Naive thymus-derived CD4-positive, alpha-beta T cell (primary cell): ENCODE results near the gene STX4. TPM values are rescaled to one million over a fixed set of nuclear protein-coding genes. Genes with fewer than 3 reads are reported as not detected.

Source experiments
- ATAC-seq: fragments of 150-1000 bp; cut with Tn5 transposase; 2 replicates; pipeline ENCODE4 v1.10.0; 2021; ENCODE audit warnings: mild to moderate bottlenecking, moderate library complexity
- CTCF ChIA-PET: fragments of 350-600 bp; sonication (Branson Sonifier 250); formaldehyde crosslinking; loops from one replicate; lab custom pipeline; 2021; ENCODE audit warnings: antibody characterized with exemption; lab: Charles Lee
- POLR2A ChIA-PET: fragments of 350-600 bp; sonication (Branson Sonifier 250); formaldehyde crosslinking; loops from one replicate; lab custom pipeline; 2021; ENCODE audit warnings: antibody characterized with exemption, inconsistent platforms; lab: Charles Lee
- DNase-seq, 9 donors: peaks; one replicate each; pipeline versions ENCODE4 v3.0.0 to v3.0.0-alpha.2; 2020 to 2022; ENCODE audit warnings: mixed read lengths in 1 of 9
- H3K27ac ChIP-seq: one replicate; pipeline ENCODE4 v1.7.0; 2013; ENCODE audit warnings: mild to moderate bottlenecking, low read depth, low read length, moderate library complexity
- H3K27me3 ChIP-seq, 2 donors: one replicate each; pipeline ENCODE4 v1.7.0; 2013; ENCODE audit warnings: low read length in 2 of 2, mild to moderate bottlenecking in 2 of 2, moderate library complexity in 2 of 2; ENCODE audit not compliant: control insufficient read depth in 2 of 2, insufficient read depth in 2 of 2
- H3K36me3 ChIP-seq, 3 experiments: 1 replicate in 2 of 3; 2 replicates in 1 of 3; pipeline ENCODE4 v1.7.0; 2013; ENCODE audit warnings: low read length in 3 of 3, mild to moderate bottlenecking in 3 of 3, moderate library complexity in 1 of 3; ENCODE audit not compliant: insufficient read depth in 3 of 3, control insufficient read depth in 2 of 3
- H3K4me1 ChIP-seq, 2 donors: one replicate each; pipeline ENCODE4 v1.7.0; 2013; ENCODE audit warnings: low read length in 2 of 2, mild to moderate bottlenecking in 2 of 2, moderate library complexity in 1 of 2; ENCODE audit not compliant: control insufficient read depth in 2 of 2, insufficient read depth in 2 of 2
- H3K4me3 ChIP-seq: 2 replicates; pipeline ENCODE4 v1.7.0; 2013; ENCODE audit warnings: mild to moderate bottlenecking, low read length
- H3K9me3 ChIP-seq, 3 experiments: 1 replicate in 2 of 3; 2 replicates in 1 of 3; pipeline ENCODE4 v1.7.0; 2013; ENCODE audit warnings: low read length in 3 of 3; ENCODE audit not compliant: control insufficient read depth in 2 of 3
- H3K27ac Mint-ChIP-seq, 9 donors: one replicate each; pipeline ENCODE4 v1.8.0; 2020 to 2022; ENCODE audit warnings: mixed read lengths in 9 of 9, mild to moderate bottlenecking in 8 of 9, moderate library complexity in 5 of 9, inconsistent platforms in 2 of 9
- H3K27me3 Mint-ChIP-seq, 5 donors: one replicate each; pipeline ENCODE4 v1.8.0; 2021 to 2022; ENCODE audit warnings: mixed read lengths in 5 of 5, mild to moderate bottlenecking in 1 of 5
- H3K36me3 Mint-ChIP-seq, 5 donors: one replicate each; pipeline ENCODE4 v1.8.0; 2020 to 2022; ENCODE audit warnings: mixed read lengths in 5 of 5, mild to moderate bottlenecking in 3 of 5, inconsistent platforms in 1 of 5
- H3K4me1 Mint-ChIP-seq, 7 donors: one replicate each; pipeline ENCODE4 v1.8.0; 2020 to 2022; ENCODE audit warnings: mixed read lengths in 7 of 7, mild to moderate bottlenecking in 3 of 7, inconsistent platforms in 1 of 7
- H3K4me3 Mint-ChIP-seq, 10 donors: one replicate each; pipeline ENCODE4 v1.8.0; 2020 to 2022; ENCODE audit warnings: mild to moderate bottlenecking in 10 of 10, mixed read lengths in 10 of 10, moderate library complexity in 6 of 10, inconsistent platforms in 2 of 10
- H3K9me3 Mint-ChIP-seq, 11 donors: one replicate each; pipeline ENCODE4 v1.8.0; 2020 to 2022; ENCODE audit warnings: mixed read lengths in 11 of 11, mild to moderate bottlenecking in 4 of 11, inconsistent platforms in 1 of 11, moderate library complexity in 1 of 11
- intact Hi-C, 2 donors: fragments of 100-400 bp; cut with micrococcal nuclease; formaldehyde crosslinking; loops; one replicate each; pipeline ENCODE4 v1.15.1; 2023
- polyA plus RNA-seq, 2 donors: library from polyadenylated mRNA; unstranded; fragments of 300-500 nt; fragmentation: Illumina TruSeq; gene quantifications; one replicate each; pipeline ENCODE4 v1.2.3, GENCODE V29; 2021
- total RNA-seq, 6 experiments: library from RNA in 5 of 6; stranded (reverse) in 5 of 6; gene quantifications; 1 replicate in 5 of 6; 2 replicates in 1 of 6; pipeline ENCODE4 v1.2.3 and lab custom pipeline; 2021 to 2026

STX4 gene
- total and polyA plus RNA-seq, 7 experiments from 2014 or later, result 23.1 to 114 (median 84.0) TPM

DNA sequence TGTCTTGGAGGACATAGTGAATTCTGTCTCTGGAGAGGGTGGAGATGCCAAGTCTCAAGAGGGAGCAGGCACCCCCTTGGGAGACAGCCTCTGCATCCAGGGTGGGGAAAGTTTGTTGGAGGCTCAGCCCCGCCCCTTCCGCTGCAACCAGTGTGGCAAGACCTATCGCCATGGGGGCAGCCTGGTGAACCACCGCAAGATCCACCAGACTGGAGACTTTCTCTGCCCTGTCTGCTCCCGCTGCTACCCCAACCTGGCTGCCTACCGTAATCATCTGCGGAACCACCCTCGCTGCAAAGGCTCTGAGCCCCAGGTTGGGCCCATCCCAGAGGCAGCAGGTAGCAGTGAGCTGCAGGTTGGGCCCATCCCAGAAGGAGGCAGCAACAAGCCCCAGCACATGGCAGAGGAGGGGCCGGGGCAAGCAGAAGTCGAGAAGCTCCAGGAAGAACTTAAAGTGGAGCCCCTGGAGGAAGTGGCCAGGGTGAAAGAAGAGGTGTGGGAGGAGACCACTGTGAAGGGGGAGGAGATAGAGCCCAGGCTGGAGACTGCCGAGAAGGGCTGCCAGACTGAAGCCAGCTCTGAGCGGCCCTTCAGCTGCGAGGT lies 46.1 kb downstream of the STX4 start:
- Histone ChIP-seq H3K27me3 (no peaks in the 10 kb centered on the region), H3K27ac (no peak overlapping the region), H3K9me3 (no peaks in the 10 kb centered on the region), H3K36me3 (peaks cover 0 to 84% (median 17%) of the 10 kb centered on the region in 3 experiments), H3K4me1 (peaks cover 0 to 5% of the 10 kb centered on the region in 2 donors), H3K4me3 (no peak overlapping the region)
- ChIA-PET CTCF (no interaction called here), POLR2A (interaction anchor here (0.6 to 2.0 kb wide), 3 partner anchors 13 to 100 kb away, joined by 3 to 6 read pairs (median 3); partner anchors contain the start of gene FUS)
- H3K27ac Mint-ChIP-seq, result no peak overlapping the region
- DNase-seq (no peak), ATAC-seq (no peak)
- peaks cover 20 to 51% (median 34%) of the 10 kb centered on the region in 7 donors for H3K4me1 Mint-ChIP-seq
- no peaks in the 10 kb centered on the region for H3K27me3 Mint-ChIP-seq
- no peak overlapping the region for H3K4me3 Mint-ChIP-seq
- H3K9me3 Mint-ChIP-seq, result peaks cover 0 to 1% (median 0%) of the 10 kb centered on the region in 11 donors
- intact Hi-C loops, result no loop called here
- H3K36me3 Mint-ChIP-seq, result peaks cover 0 to 35% (median 11%) of the 10 kb centered on the region in 5 donors

DNA sequence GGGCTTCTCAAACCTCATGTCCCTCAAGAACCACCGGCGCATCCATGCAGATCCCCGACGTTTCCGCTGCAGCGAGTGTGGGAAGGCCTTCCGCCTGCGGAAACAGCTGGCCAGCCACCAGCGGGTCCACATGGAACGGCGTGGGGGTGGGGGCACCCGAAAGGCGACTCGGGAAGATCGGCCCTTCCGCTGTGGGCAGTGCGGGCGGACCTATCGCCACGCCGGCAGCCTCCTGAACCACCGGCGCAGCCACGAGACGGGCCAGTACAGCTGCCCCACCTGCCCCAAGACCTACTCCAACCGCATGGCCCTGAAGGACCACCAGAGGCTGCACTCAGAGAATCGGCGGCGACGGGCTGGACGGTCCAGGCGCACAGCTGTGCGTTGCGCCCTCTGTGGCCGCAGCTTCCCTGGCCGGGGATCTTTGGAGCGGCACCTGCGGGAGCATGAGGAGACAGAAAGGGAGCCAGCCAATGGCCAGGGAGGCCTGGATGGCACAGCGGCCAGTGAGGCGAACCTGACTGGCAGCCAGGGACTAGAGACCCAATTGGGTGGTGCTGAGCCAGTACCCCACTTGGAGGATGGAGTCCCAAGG lies 46.8 kb downstream of the STX4 start:
- no peaks in the 10 kb centered on the region for H3K27me3 Mint-ChIP-seq
- Histone ChIP-seq H3K27me3 (no peaks in the 10 kb centered on the region), H3K27ac (no peak overlapping the region), H3K36me3 (peaks cover 0 to 90% (median 17%) of the 10 kb centered on the region in 3 experiments), H3K4me3 (no peak overlapping the region), H3K9me3 (no peaks in the 10 kb centered on the region), H3K4me1 (no peaks in the 10 kb centered on the region)
- DNase-seq (no peak), ATAC-seq (no peak)
- H3K9me3 Mint-ChIP-seq, result no peaks in the 10 kb centered on the region
- ChIA-PET CTCF (no interaction called here), POLR2A (interaction anchor here (0.6 to 2.0 kb wide), 4 partner anchors 12 to 1265 kb away, joined by 3 to 6 read pairs (median 4); partner anchors contain the start of gene FUS)
- intact Hi-C loops, result no loop called here
- H3K4me1 Mint-ChIP-seq, result peaks cover 13 to 44% (median 27%) of the 10 kb centered on the region in 7 donors
- H3K27ac Mint-ChIP-seq, result no peak overlapping the region
- peaks cover 0 to 35% (median 11%) of the 10 kb centered on the region in 5 donors for H3K36me3 Mint-ChIP-seq
- no peak overlapping the region for H3K4me3 Mint-ChIP-seq

DNA sequence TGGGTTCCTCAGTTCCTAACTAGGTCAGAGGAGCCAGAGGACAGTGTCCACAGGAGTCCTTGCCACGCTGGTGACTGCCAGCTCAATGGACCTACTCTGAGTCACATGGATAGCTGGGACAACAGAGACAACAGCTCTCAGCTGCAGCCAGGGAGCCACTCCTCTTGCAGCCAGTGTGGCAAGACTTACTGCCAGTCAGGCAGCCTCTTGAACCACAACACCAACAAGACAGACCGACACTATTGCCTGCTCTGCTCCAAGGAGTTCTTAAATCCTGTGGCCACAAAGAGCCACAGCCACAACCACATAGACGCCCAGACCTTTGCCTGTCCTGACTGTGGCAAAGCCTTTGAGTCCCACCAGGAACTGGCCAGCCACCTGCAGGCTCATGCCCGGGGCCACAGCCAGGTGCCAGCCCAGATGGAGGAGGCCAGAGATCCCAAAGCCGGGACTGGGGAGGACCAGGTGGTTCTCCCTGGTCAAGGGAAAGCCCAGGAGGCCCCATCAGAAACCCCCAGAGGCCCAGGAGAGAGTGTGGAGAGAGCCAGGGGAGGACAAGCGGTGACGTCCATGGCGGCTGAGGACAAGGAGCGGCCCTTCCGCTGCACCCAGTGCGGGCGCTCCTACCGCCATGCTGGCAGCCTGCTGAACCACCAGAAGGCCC lies 47.5 kb downstream of the STX4 start:
- H3K27me3 ChIP-seq, result no peaks in the 10 kb centered on the region
- DNase-seq (no peak), ATAC-seq (no peak)
- H3K4me3 ChIP-seq, result no peak overlapping the region
- ChIA-PET POLR2A (interaction anchor here (0.6 to 2.0 kb wide), 3 partner anchors 99 to 1265 kb away, joined by 3 to 6 read pairs (median 4); partner anchors contain the start of gene FUS), CTCF (no interaction called here)
- H3K27ac ChIP-seq, result no peak overlapping the region
- H3K4me3 Mint-ChIP-seq, result no peak overlapping the region
- no peaks in the 10 kb centered on the region for H3K27me3 Mint-ChIP-seq
- peaks cover 9 to 41% (median 25%) of the 10 kb centered on the region in 7 donors for H3K4me1 Mint-ChIP-seq
- H3K4me1 ChIP-seq, result no peaks in the 10 kb centered on the region
- no peaks in the 10 kb centered on the region for H3K9me3 ChIP-seq
- peaks cover 0 to 98% (median 17%) of the 10 kb centered on the region in 3 experiments for H3K36me3 ChIP-seq
- H3K36me3 Mint-ChIP-seq, result peaks cover 0 to 38% (median 11%) of the 10 kb centered on the region in 5 donors
- H3K9me3 Mint-ChIP-seq, result no peaks in the 10 kb centered on the region
- intact Hi-C loops, result no loop called here
- peak overlapping the region in 1 of 9 donors; percentile 36 for H3K27ac Mint-ChIP-seq

DNA sequence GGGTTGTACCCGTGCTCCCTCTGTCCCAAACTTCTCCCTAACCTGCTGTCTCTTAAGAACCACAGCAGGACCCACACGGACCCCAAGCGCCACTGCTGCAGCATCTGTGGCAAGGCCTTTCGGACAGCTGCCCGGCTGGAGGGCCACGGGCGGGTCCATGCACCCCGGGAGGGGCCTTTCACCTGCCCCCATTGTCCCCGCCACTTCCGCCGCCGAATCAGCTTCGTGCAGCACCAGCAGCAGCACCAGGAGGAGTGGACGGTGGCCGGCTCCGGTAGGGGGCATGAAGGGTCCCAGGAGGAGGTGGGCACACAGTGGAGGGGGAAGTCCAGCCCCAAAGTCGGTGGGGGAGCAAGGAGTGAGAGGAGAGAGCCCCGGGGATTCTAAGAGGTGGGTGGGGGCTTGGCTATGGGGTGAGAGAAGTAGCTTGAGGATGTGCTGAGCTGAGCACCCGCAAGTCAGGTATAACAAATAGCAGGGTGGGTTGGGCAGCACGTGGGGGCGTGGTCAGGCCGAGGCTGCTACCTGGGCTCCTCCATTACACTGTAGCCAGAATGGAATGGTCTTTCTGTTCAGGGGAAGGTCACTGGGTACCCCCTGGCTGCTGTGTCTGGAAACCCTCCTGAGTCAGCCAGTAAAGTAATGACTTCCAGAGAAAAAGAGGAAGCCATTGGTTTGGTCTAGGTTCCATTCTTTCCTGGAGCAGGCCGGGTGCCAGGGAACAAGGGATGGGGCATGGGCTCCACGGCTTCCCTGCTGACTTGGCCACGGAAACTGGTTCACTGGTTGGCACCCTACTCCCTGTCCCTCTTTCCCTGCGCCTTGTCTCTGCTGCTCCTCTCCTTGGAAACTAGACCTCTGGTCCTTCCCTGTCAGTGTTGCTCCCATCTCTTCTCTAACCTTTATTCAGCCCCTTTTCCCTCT lies 48.3 kb downstream of the STX4 start:
- Mint-ChIP-seq H3K4me1 (peaks cover 8 to 41% (median 20%) of the 10 kb centered on the region in 7 donors), H3K36me3 (peaks cover 0 to 32% (median 11%) of the 10 kb centered on the region in 5 donors), H3K27ac (peak overlapping the region in 4 of 9 donors; percentile 43 to 74 (median 56)), H3K27me3 (no peaks in the 10 kb centered on the region), H3K9me3 (no peaks in the 10 kb centered on the region), H3K4me3 (peak overlapping the region in 1 of 10 donors; percentile 53)
- ATAC-seq (no peak), DNase-seq (no peak)
- Histone ChIP-seq H3K9me3 (no peaks in the 10 kb centered on the region), H3K36me3 (peaks cover 0 to 99% (median 17%) of the 10 kb centered on the region in 3 experiments), H3K27me3 (no peaks in the 10 kb centered on the region), H3K4me1 (no peaks in the 10 kb centered on the region), H3K4me3 (no peak overlapping the region), H3K27ac (no peak overlapping the region)
- CTCF ChIA-PET, result no interaction called here
- POLR2A ChIA-PET, result no interaction called here
- intact Hi-C loops, result no loop called here

DNA sequence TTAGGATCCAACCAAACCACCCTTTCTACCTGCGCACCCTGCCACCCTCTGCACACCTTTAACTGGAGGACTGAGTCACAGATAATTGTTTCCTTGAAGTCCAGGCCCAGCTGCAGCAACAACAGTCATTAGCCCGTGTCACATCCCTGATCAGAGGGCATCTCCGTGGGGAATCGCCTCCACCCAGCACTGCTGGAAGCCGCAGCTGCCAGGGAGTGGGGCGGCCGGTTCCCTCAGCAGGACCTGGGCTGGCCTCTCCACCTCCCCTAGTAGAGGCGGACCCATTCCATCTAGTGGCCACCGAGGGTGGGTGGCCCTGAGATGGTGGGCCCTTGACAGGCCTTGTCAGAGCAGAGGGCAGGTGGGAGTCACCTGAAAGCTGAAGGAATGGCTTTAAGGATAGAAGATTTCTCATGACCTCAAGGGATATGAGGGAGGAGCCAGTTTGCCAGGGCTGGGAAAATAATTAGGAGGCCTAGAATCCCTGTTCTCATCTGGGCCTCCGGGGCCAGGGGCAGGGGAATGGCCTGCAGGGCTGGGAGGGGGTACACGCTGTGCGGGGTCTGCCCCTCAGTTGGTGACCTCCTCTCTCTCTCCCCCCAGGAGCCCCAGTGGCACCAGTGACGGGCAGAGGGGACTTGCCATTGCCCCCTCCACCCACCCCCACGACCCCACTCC lies 49.1 kb downstream of the STX4 start:
- peak overlapping the region in 4 of 9 donors; percentile 43 to 74 (median 56) for H3K27ac Mint-ChIP-seq

More for the DNA sequence above, 49.1 kb downstream of the STX4 start:
- DNase-seq (no peak), ATAC-seq (no peak)
- Mint-ChIP-seq H3K36me3 (peaks cover 0 to 27% (median 10%) of the 10 kb centered on the region in 5 donors), H3K27me3 (no peaks in the 10 kb centered on the region), H3K4me1 (peaks cover 8 to 39% (median 20%) of the 10 kb centered on the region in 7 donors), H3K4me3 (peak overlapping the region in 1 of 10 donors; percentile 53), H3K9me3 (no peaks in the 10 kb centered on the region)
- Histone ChIP-seq H3K9me3 (no peaks in the 10 kb centered on the region), H3K4me1 (no peaks in the 10 kb centered on the region), H3K27me3 (no peaks in the 10 kb centered on the region), H3K27ac (no peak overlapping the region), H3K4me3 (no peak overlapping the region), H3K36me3 (peaks cover 0 to 92% (median 15%) of the 10 kb centered on the region in 3 experiments)
- intact Hi-C loops, result no loop called here
- POLR2A ChIA-PET, result no interaction called here
- CTCF ChIA-PET, result no interaction called here
